D721Med (cell line): ENCODE measurements around the gene WLS.
A peak's percentile ranks its signal among the peaks of the same experiment; 100 is the strongest.

Experiments
- DNase-seq: peaks from one replicate; pipeline ENCODE4 v3.0.0; 2011; ENCODE audit warnings: low spot score; ENCODE audit not compliant: insufficient read length
- FAIRE-seq: peaks from 2 replicates; lab custom pipeline; 2011; peaks lifted over from hg19 to GRCh38; lab: Jason Lieb, UNC
- TF ChIP-seq, protein P1 (sequence below): IDR thresholded peaks from 2 replicates; pipeline ENCODE4 v1.5.1; 2012; ENCODE audit warnings: mild to moderate bottlenecking, control low read depth; ENCODE audit not compliant: insufficient read depth; ENCODE audit errors: missing control alignments

Gene WLS

DNA sequence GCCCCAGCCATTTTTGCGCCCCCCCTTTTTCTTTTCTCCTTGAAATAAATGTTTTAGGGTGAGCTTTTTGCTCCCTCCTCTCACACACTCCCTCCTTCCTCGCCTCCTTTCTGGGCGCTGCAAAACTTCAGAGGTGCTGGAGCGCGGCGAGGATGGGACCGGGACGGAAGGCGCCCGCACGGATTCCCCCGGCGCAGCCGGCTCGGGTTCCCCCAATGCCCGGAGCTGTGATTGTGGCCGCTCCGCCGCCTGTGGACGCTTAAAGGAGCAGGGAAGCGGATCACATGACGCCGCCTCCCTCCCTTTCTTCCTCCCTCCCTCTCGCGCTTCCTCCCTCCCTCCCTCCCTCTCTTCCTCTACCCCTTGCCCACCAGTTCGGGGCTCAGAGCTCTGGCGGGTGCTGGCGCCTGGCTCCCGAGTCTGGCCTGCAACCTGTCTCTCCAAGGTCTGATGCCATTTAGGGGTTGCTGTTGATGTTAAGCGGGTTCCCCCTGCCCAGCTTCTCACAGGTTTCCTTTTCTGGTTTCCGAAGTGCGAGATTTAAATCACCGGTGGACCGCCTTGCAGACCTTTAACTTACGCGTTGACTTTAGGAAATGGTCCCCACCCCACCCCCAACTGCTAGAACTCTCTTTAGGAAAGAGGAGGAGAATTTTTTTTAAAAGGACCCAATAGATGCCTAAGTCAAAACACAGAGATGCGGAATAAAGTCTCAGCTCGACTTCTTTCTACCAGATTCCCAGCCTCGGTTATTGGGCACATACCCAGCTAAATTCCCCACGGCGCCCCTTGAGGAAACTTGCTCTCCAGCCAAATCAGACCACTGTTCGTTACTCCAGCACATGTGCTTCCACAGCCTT is at the start of gene WLS:
WLS (minus strand) TSS at position 235 of the 860 bp plus-strand sequence; CDS start at position 11, 224 bp downstream.
- TF ChIP-seq, protein P1, sequence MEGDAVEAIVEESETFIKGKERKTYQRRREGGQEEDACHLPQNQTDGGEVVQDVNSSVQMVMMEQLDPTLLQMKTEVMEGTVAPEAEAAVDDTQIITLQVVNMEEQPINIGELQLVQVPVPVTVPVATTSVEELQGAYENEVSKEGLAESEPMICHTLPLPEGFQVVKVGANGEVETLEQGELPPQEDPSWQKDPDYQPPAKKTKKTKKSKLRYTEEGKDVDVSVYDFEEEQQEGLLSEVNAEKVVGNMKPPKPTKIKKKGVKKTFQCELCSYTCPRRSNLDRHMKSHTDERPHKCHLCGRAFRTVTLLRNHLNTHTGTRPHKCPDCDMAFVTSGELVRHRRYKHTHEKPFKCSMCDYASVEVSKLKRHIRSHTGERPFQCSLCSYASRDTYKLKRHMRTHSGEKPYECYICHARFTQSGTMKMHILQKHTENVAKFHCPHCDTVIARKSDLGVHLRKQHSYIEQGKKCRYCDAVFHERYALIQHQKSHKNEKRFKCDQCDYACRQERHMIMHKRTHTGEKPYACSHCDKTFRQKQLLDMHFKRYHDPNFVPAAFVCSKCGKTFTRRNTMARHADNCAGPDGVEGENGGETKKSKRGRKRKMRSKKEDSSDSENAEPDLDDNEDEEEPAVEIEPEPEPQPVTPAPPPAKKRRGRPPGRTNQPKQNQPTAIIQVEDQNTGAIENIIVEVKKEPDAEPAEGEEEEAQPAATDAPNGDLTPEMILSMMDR: no peak
- DNase-seq: peak; percentile 15
- FAIRE-seq: no peak

DNA sequence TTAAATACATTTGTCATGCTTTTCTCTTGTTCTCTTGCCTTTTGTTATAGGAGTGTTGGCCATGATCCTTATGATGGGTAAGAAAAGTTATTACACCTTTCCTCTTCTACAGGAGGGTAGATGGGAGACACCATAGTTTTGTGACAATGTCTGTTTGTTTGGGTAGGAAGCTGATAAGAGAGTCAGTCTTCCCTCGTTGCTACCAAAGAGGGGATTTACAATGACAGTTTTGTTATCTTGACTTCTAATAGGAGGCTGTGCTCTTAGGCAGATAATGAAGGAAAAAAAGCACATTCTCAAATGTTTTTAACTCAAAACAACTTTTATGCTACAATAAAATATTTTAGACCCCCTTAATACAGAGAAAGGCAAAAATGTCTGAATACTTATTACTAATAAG is 48.0 kb upstream of the WLS start:
- TF ChIP-seq, protein P1: no peak
- no peak for DNase-seq
- no peak for FAIRE-seq

DNA sequence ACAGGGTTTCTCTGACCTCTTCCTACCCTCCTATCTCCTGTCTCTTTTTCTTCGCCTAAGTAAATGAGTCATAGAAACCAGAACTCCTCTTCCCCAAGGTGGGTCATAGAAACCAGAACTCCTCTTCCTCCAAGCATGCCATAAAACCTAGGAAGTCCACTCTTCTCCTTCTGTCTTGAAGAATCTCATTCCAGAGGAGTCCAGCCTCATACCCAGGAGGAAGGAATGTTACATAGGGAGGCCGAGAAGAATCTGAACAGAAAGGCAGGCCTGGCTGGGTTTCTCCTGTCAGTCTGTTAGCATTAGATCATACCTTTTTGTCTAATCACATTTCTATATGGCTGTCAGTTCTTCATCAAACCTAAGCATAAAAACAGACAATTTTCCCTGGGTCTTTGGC is 47.5 kb upstream of the WLS start:
- TF ChIP-seq, protein P1: no peak
- FAIRE-seq: no peak
- DNase-seq: no peak

DNA sequence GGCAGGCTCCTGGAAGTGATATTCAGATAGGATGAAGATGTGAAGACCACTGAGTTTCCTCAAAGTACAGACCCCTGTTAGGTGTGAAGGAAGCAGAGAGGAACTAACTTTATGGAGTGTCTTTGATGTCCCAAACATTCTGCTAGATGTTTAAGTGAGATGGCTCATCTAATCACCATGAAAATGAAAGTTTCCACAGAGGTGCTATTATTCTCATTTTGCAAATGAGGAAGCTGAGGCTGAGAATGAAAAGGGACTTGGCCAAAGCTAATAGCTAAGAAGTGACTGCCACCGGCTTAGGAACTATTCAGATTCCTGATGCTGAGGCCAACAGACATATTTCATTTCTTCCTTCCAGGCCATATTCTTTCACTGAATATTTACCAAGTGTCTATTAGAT is 45.9 kb upstream of the WLS start:
- FAIRE-seq: no peak

DNA sequence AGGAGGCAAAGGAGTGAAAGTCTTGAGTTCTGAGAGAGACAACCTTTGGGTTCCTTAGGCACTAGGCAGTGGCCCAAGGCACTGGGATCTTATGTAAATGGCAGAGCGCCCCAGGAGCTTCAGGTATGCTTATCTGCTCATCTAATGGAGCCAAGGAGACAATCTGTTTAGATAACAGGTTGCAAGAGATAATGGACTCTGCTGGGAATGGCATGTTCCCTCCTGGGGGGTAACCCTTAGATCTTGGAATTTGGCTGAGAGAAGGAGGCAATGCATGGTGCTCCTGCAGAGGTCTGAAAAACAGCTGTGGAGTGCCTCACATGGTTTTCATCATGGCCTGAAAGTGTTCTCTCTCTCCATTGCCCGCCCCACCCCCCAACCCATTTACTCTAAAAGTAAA is 44.1 kb upstream of the WLS start:
- DNase-seq: no peak
- no peak for FAIRE-seq
- TF ChIP-seq, protein P1: no peak

More for the DNA sequence above, 45.9 kb upstream of the WLS start:
- DNase-seq: no peak
- TF ChIP-seq, protein P1: no peak

DNA sequence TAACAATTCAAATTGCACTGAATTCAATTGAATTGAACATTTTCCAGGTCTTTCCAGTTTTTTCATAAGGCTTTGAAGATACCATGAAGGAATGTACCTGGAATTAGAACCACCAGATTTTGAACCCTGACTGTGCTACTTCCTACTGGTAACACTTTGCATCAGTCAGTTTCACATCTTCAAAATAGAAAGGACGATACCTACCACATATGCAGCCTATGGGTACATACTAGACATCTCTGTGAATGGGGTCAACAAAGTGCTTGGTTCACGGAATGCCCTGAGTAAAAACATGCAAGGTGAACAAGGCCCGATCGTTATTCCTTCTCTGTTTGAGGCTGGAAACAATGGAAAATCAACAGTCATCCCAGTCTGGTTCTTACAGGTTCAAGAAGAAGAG is 41.2 kb upstream of the WLS start:
- FAIRE-seq: no peak
- TF ChIP-seq, protein P1: no peak
- no peak for DNase-seq

DNA sequence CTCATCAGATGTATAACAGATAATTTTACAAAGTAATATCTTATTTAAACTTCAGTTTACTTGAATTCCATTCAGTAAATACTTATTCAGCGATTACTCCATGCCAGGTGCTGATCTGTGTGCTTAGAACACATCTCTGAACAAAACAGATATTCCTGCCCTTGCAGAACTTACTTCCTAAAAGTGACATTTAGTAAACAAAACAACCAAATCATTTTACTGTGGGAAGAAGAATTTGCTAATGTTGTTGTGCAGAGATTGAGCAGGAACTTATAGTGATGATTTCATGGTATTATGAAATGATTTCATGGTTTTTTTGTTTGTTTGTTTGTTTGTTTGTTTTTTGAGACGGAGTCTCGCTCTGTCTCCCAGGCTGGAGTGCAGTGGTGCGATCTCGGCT is 39.3 kb upstream of the WLS start:
- DNase-seq: no peak
- no peak for FAIRE-seq
- TF ChIP-seq, protein P1: no peak
